MM.1S (cell line): ENCODE data around the gene NOSIP.
A peak's percentile ranks its signal among the peaks of the same experiment; 100 is the strongest.

Experiments used
- DNase-seq: peaks from one replicate; pipeline ENCODE4 v3.0.0-alpha.2; 2015
- H2AFZ ChIP-seq: fragments of 300-600 bp; sonication (generic); 2 replicates; pipeline ENCODE4 v1.6.0; 2016; ENCODE audit warnings: antibody characterized with exemption, low read length
- H3F3A ChIP-seq: fragments of 300-600 bp; sonication (generic); 2 replicates; pipeline ENCODE4 v1.6.1; 2016; ENCODE audit warnings: mild to moderate bottlenecking, antibody characterized with exemption, low read length, moderate library complexity, mixed read lengths; ENCODE audit not compliant: insufficient read depth
- H3K27ac ChIP-seq: fragments of 300-600 bp; sonication (generic); 2 replicates; pipeline ENCODE4 v1.5.1; 2016; ENCODE audit warnings: mild to moderate bottlenecking, low read length
- H3K27me3 ChIP-seq: fragments of 300-600 bp; sonication (generic); replicated peaks from 2 replicates; pipeline ENCODE4 v1.6.0; 2016; ENCODE audit warnings: low read length; ENCODE audit not compliant: insufficient read depth
- H3K36me3 ChIP-seq: fragments of 300-600 bp; sonication (generic); replicated peaks from 2 replicates; pipeline ENCODE4 v1.6.1; 2016; ENCODE audit warnings: mild to moderate bottlenecking, low read length, mixed read lengths; ENCODE audit not compliant: insufficient read depth
- H3K4me1 ChIP-seq: fragments of 300-600 bp; sonication (generic); 2 replicates; pipeline ENCODE4 v1.6.1; 2016; ENCODE audit warnings: low read length, mixed read lengths
- H3K4me2 ChIP-seq: fragments of 300-600 bp; sonication (generic); 2 replicates; pipeline ENCODE4 v1.6.0; 2016; ENCODE audit warnings: low read depth, low read length
- H3K4me3 ChIP-seq: fragments of 300-600 bp; sonication (generic); 2 replicates; pipeline ENCODE4 v1.5.1; 2016; ENCODE audit warnings: low read length, mixed read lengths
- H3K79me2 ChIP-seq: fragments of 300-600 bp; sonication (generic); 2 replicates; pipeline ENCODE4 v1.6.1; 2016; ENCODE audit warnings: mixed run types, low read length, mixed read lengths
- H3K9ac ChIP-seq: fragments of 300-600 bp; sonication (generic); 2 replicates; pipeline ENCODE4 v1.6.1; 2016; ENCODE audit warnings: low read length, mixed read lengths
- H3K9me2 ChIP-seq: fragments of 300-600 bp; sonication (generic); replicated peaks from 2 replicates; pipeline ENCODE4 v1.6.1; 2016; ENCODE audit warnings: mild to moderate bottlenecking, low read length, mixed read lengths; ENCODE audit not compliant: insufficient read depth
- H3K9me3 ChIP-seq: fragments of 300-600 bp; sonication (generic); replicated peaks from 2 replicates; pipeline ENCODE4 v1.6.1; 2016; ENCODE audit warnings: mild to moderate bottlenecking, low read length, mixed read lengths; ENCODE audit not compliant: insufficient read depth
- H4K20me1 ChIP-seq: fragments of 300-600 bp; sonication (generic); 2 replicates; pipeline ENCODE4 v1.6.1; 2016; ENCODE audit warnings: mild to moderate bottlenecking, low read length, moderate library complexity, mixed read lengths; ENCODE audit not compliant: insufficient read depth
- EZH2 ChIP-seq: fragments of 300-600 bp; sonication (generic); optimal IDR thresholded peaks from 2 replicates; pipeline ENCODE3; 2017; ENCODE audit warnings: low read depth, mild to moderate bottlenecking, antibody characterized with exemption, low read length, mixed read lengths
- EZH2phosphoT487 ChIP-seq: fragments of 300-600 bp; sonication (generic); IDR thresholded peaks from 2 replicates; pipeline ENCODE4 v1.6.1; 2018; ENCODE audit warnings: antibody characterized with exemption, low read length
- TF ChIP-seq, protein P1 (sequence below): fragments of 300-600 bp; sonication (generic); IDR thresholded peaks from 2 replicates; pipeline ENCODE4 v1.5.1; 2016; ENCODE audit warnings: antibody characterized with exemption, low read length, mixed read lengths

NOSIP gene

DNA sequence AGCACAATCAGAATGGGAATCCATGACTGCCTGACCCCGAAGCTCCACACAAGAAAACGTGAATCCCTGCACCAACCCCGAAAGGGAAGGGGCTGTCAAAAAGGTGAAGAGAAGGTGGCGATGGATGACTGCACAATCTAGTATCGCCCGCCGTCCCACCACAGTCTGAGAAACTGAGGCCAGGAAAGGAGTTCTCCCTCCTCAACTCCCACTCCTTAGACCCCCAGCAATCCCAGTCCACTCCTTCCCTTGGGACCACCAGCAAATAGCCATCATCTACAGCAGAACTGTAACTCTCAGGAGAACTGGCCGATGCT lies 451 bp downstream of the NOSIP start:
- H3K27ac ChIP-seq, result no peak overlapping the region
- no peak for DNase-seq
- peak overlapping the region; percentile 98 for H2AFZ ChIP-seq
- H3K79me2 ChIP-seq, result peaks cover 45% of the 10 kb centered on the region
- H3K4me3 ChIP-seq, result peak overlapping the region; percentile 77
- H3K4me1 ChIP-seq, result peaks cover 16% of the 10 kb centered on the region
- no peaks in the 10 kb centered on the region for H3K36me3 ChIP-seq
- TF ChIP-seq EZH2 (no peak), EZH2phosphoT487 (no peak)
- TF ChIP-seq, protein P1, sequence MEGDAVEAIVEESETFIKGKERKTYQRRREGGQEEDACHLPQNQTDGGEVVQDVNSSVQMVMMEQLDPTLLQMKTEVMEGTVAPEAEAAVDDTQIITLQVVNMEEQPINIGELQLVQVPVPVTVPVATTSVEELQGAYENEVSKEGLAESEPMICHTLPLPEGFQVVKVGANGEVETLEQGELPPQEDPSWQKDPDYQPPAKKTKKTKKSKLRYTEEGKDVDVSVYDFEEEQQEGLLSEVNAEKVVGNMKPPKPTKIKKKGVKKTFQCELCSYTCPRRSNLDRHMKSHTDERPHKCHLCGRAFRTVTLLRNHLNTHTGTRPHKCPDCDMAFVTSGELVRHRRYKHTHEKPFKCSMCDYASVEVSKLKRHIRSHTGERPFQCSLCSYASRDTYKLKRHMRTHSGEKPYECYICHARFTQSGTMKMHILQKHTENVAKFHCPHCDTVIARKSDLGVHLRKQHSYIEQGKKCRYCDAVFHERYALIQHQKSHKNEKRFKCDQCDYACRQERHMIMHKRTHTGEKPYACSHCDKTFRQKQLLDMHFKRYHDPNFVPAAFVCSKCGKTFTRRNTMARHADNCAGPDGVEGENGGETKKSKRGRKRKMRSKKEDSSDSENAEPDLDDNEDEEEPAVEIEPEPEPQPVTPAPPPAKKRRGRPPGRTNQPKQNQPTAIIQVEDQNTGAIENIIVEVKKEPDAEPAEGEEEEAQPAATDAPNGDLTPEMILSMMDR, result no peak
- no peaks in the 10 kb centered on the region for H3K9me3 ChIP-seq
- H3K27me3 ChIP-seq, result no peaks in the 10 kb centered on the region
- H3K9me2 ChIP-seq, result no peaks in the 10 kb centered on the region
- H3K9ac ChIP-seq, result peak overlapping the region; percentile 56
- no peaks in the 10 kb centered on the region for H4K20me1 ChIP-seq
- peak overlapping the region; percentile 87 for H3K4me2 ChIP-seq
- H3F3A ChIP-seq, result no peaks in the 10 kb centered on the region

DNA sequence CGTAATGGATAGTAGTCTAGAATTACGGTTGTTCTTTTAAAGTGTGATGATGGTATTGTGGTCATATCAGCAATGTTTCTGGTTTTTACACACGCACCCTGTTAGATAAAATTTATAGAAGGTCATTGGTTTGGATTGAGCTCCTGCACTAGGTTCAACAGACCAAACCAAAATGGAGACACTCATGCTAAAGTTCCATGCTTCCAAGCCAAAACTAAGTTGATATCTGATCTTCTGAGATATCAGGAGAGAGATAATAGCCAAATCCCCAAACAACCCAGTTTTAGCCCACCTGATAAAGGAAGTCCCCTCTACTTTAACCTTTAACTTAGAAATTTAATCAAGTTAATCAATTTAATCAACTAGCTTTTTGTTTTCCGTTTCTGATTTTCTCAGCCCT lies 1.2 kb downstream of the NOSIP start:
- TF ChIP-seq, protein P1, result no peak
- TF ChIP-seq EZH2 (no peak), EZH2phosphoT487 (no peak)
- Histone ChIP-seq H3K79me2 (peaks cover 48% of the 10 kb centered on the region), H3K36me3 (no peaks in the 10 kb centered on the region), H3K4me2 (peak overlapping the region; percentile 87), H3K4me1 (peaks cover 16% of the 10 kb centered on the region), H4K20me1 (no peaks in the 10 kb centered on the region), H3K9me2 (no peaks in the 10 kb centered on the region), H3K9me3 (no peaks in the 10 kb centered on the region), H3K27ac (no peak overlapping the region), H3K27me3 (no peaks in the 10 kb centered on the region), H2AFZ (no peak overlapping the region), H3K9ac (no peak overlapping the region; the same call in 1 of the 2 replicates), H3K4me3 (peak overlapping the region; percentile 77), H3F3A (peaks cover 3% of the 10 kb centered on the region; the same call in 1 of the 2 replicates)
- DNase-seq, result no peak

DNA sequence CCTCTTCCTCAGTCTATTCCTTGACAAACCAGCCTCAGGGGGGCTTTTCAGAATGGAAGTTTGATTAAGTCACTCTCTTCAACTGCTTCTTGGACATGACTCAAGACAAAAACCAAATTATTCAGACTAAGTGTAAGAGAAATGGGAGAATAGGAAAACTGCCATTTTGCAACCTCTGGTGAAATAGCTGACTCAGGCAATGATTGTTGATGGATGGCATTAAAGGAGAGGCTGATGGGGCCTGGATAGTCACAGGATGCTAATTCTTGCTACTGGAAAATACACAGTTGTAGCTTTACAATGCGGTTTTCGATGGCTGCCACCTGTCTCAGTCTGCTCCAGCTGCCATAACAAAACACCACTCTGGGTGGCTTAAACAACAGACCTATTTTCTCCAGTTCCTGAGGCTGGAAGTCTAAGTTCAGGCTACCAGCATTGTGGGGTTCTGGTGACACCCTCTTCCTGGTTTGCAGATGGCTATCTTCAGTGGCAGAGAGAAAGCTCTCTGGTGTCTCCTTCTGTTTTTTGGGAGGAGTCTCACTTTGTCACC lies 6.1 kb downstream of the NOSIP start:
- no peak overlapping the region for H3K9ac ChIP-seq
- TF ChIP-seq EZH2phosphoT487, result no peak
- TF ChIP-seq EZH2, result no peak
- TF ChIP-seq, protein P1, result no peak
- peaks cover 10% of the 10 kb centered on the region for H3K4me1 ChIP-seq

More for the DNA sequence above, 6.1 kb downstream of the NOSIP start:
- Histone ChIP-seq H3K27me3 (no peaks in the 10 kb centered on the region), H3F3A (peaks cover 8% of the 10 kb centered on the region; the same call in 1 of the 2 replicates), H3K4me2 (no peak overlapping the region), H3K9me2 (no peaks in the 10 kb centered on the region), H3K79me2 (peaks cover 57% of the 10 kb centered on the region), H3K4me3 (no peak overlapping the region), H3K27ac (no peak overlapping the region), H3K36me3 (0 out of 2 replicates have a peak, but pooled peaks cover 2% of the 10 kb centered on the region), H2AFZ (no peak overlapping the region), H3K9me3 (no peaks in the 10 kb centered on the region), H4K20me1 (no peaks in the 10 kb centered on the region)
- no peak for DNase-seq
